HCT116 (cell line): ENCODE results near the gene UBTF. TPM values are rescaled to one million over a fixed set of nuclear protein-coding genes. Genes with fewer than 3 reads are reported as not detected.

Experiments used
- ATAC-seq: fragments of 200-7000 bp; cut with Tn5 transposase; 2 replicates; pipeline ENCODE4 v1.9.1; 2020; ENCODE audit warnings: mild to moderate bottlenecking, moderate library complexity
- BruUV-seq: library from RNA; stranded (reverse); fragments of 400-500 nt; replicated peaks from 2 replicates; lab custom pipeline; 2021; lab: Mats Ljungman, UMichigan
- CTCF ChIA-PET: fragments of 300-600 bp; sonication (Branson Sonifier 250); formaldehyde crosslinking; loops from one replicate; lab custom pipeline; 2021; ENCODE audit warnings: antibody characterized with exemption; lab: Charles Lee
- POLR2A ChIA-PET: fragments of 300-600, 350-600 bp; sonication (Branson Sonifier 250); formaldehyde crosslinking; loops from one replicate; lab custom pipeline; 2021; ENCODE audit warnings: antibody characterized with exemption; lab: Charles Lee
- RAD21 ChIA-PET, 2 experiments: fragments of 300-600 bp; sonication (Branson Sonifier 250); formaldehyde crosslinking; loops; one replicate each; lab custom pipeline; 2023; ENCODE audit warnings: low total read pairs in 2 of 2; ENCODE audit not compliant: uncharacterized antibody in 2 of 2, unreplicated experiment in 2 of 2, low non-redundant PET in 1 of 2; lab: Charles Lee
- DNase-seq: peaks from one replicate; pipeline ENCODE4 v3.0.0-alpha.2; 2010; ENCODE audit warnings: low read depth, low spot score
- H2AFZ ChIP-seq: fragments of 200-600 bp; shearing (Covaris generic), sonication (generic); 2 replicates; pipeline ENCODE4 v1.6.1; 2017; ENCODE audit warnings: low read depth, mixed run types, mixed read lengths, antibody characterized with exemption, low read length; ENCODE audit not compliant: poor library complexity, severe bottlenecking
- H3K27ac ChIP-seq: 2 replicates; pipeline ENCODE4 v1.5.1; 2012; ENCODE audit warnings: low read depth, low read length
- H3K27me3 ChIP-seq: fragments of 200-600 bp; sonication (generic); 2 replicates; pipeline ENCODE4 v1.6.1; 2016; ENCODE audit warnings: mixed run types, low read length, mixed read lengths; ENCODE audit not compliant: insufficient read depth
- H3K36me3 ChIP-seq, 2 experiments: fragments of 200-500 bp in 1 of 2; fragments of 200-600 bp in 1 of 2; sonication (Bioruptor generic) in 1 of 2; sonication (generic) in 1 of 2; 2 replicates each; pipeline versions ENCODE4 v1.5.1 to v1.6.1; 2014 to 2016; ENCODE audit warnings: low read length in 2 of 2, inconsistent platforms in 1 of 2, mixed read lengths in 1 of 2, mixed run types in 1 of 2; ENCODE audit not compliant: insufficient read depth in 2 of 2, control insufficient read depth in 1 of 2
- H3K4me1 ChIP-seq, 2 experiments: fragments of 200-600 bp in 1 of 2; sonication (generic) in 1 of 2; 2 replicates each; pipeline versions ENCODE4 v1.5.1 to v1.6.1; 2012 to 2017; ENCODE audit warnings: low read length in 2 of 2, inconsistent platforms in 1 of 2, mild to moderate bottlenecking in 1 of 2, mixed read lengths in 1 of 2, mixed run types in 1 of 2, moderate library complexity in 1 of 2; ENCODE audit not compliant: insufficient read depth in 2 of 2, control insufficient read depth in 1 of 2
- H3K4me2 ChIP-seq: fragments of 200-600 bp; sonication (generic); 2 replicates; pipeline ENCODE4 v1.6.1; 2017; ENCODE audit warnings: mixed run types, low read length, mixed read lengths
- H3K4me3 ChIP-seq, 2 experiments: fragments of 200-600 bp in 1 of 2; sonication (generic) in 1 of 2; replicated peaks in 1 of 2; 2 replicates each; pipeline ENCODE4 v1.5.1; 2011 to 2016; ENCODE audit warnings: low read length in 2 of 2, control low read depth in 1 of 2, low read depth in 1 of 2, mild to moderate bottlenecking in 1 of 2, mixed read lengths in 1 of 2, mixed run types in 1 of 2
- H3K79me2 ChIP-seq: fragments of 200-600 bp; sonication (generic); 2 replicates; pipeline ENCODE4 v1.6.1; 2017; ENCODE audit warnings: mild to moderate bottlenecking, mixed run types, low read length, moderate library complexity, mixed read lengths; ENCODE audit not compliant: insufficient read depth
- H3K9ac ChIP-seq: fragments of 200-600 bp; sonication (generic); 2 replicates; pipeline ENCODE4 v1.6.1; 2016; ENCODE audit warnings: low read length, mixed read lengths
- H3K9me2 ChIP-seq: fragments of 200-600 bp; sonication (generic), shearing (Covaris generic); 2 replicates; pipeline ENCODE4 v1.6.1; 2017; ENCODE audit warnings: mixed run types, mild to moderate bottlenecking, moderate library complexity; ENCODE audit not compliant: insufficient read depth
- H3K9me3 ChIP-seq, 2 experiments: fragments of 200-500 bp in 1 of 2; fragments of 200-600 bp in 1 of 2; sonication (Bioruptor generic) in 1 of 2; sonication (generic) in 1 of 2; 2 replicates each; pipeline ENCODE4 v1.6.1; 2014 to 2017; ENCODE audit warnings: low read length in 2 of 2, mixed read lengths in 2 of 2, inconsistent platforms in 1 of 2, low read depth in 1 of 2, mild to moderate bottlenecking in 1 of 2, mixed run types in 1 of 2, moderate library complexity in 1 of 2; ENCODE audit not compliant: control insufficient read depth in 1 of 2, insufficient read depth in 1 of 2
- H4K20me1 ChIP-seq: fragments of 200-600 bp; sonication (generic), shearing (Covaris generic); 2 replicates; pipeline ENCODE4 v1.6.1; 2017; ENCODE audit warnings: mixed run types, mild to moderate bottlenecking, moderate library complexity; ENCODE audit not compliant: insufficient read depth
- CEBPB ChIP-seq: IDR thresholded peaks from 2 replicates; pipeline ENCODE4 v1.6.1; 2012; ENCODE audit warnings: low read depth
- CTCF ChIP-seq, 3 experiments: fragments of 200-600 bp in 1 of 3; sonication (generic) in 1 of 3; IDR thresholded peaks in 2 of 3; conservative IDR thresholded peaks in 1 of 3; 2 replicates each; pipeline ENCODE4 v1.5.1; 2012 to 2017; ENCODE audit warnings: low read depth in 2 of 3, low read length in 2 of 3, antibody characterized with exemption in 1 of 3, borderline replicate concordance in 1 of 3, control low read depth in 1 of 3, mild to moderate bottlenecking in 1 of 3, mixed read lengths in 1 of 3, mixed run types in 1 of 3, moderate library complexity in 1 of 3; ENCODE audit not compliant: insufficient read depth in 1 of 3
- EZH2 ChIP-seq: fragments of 200-600 bp; sonication (generic); IDR thresholded peaks from 2 replicates; pipeline ENCODE4 v1.6.1; 2017; ENCODE audit warnings: antibody characterized with exemption, mixed run types
- EZH2phosphoT487 ChIP-seq: fragments of 200-600 bp; IDR thresholded peaks from 2 replicates; pipeline ENCODE4 v1.6.1; 2018; ENCODE audit warnings: antibody characterized with exemption, borderline replicate concordance
- FOSL1 ChIP-seq: IDR thresholded peaks from 2 replicates; pipeline ENCODE4 v1.6.1; 2012; ENCODE audit warnings: low read depth
- MAX ChIP-seq: IDR thresholded peaks from 2 replicates; pipeline ENCODE4 v1.6.1; 2012
- SRF ChIP-seq: IDR thresholded peaks from 2 replicates; pipeline ENCODE4 v1.6.1; 2012; ENCODE audit warnings: low read depth
- TCF7L2 ChIP-seq: IDR thresholded peaks from 2 replicates; pipeline ENCODE4 v1.7.0; 2011; ENCODE audit warnings: borderline replicate concordance, inconsistent platforms; ENCODE audit not compliant: insufficient read depth, insufficient read length; ENCODE audit errors: extremely low read depth
- intact Hi-C: fragments of 100-400 bp; cut with micrococcal nuclease; formaldehyde crosslinking; loops from 2 replicates; pipeline ENCODE4 v1.10.0; 2022
- total RNA-seq: library from RNA; stranded (reverse); gene quantifications from one replicate; pipeline ENCODE4 v1.2.1, GENCODE V29; 2021; ENCODE audit not compliant: unreplicated experiment

Gene UBTF
- total RNA-seq, 1 experiment from 2014 or later = 84.3 TPM

GRCh38 chr17:44211281-44212265 is 7.9 kb downstream of the UBTF start:
- Histone ChIP-seq H3K9me2 (no peaks in the 10 kb centered on the region), H3K9ac (peak overlapping the region; percentile 39; the same call in 1 of the 2 replicates), H2AFZ (no peak overlapping the region), H3K4me1 (peaks cover 19 to 43% of the 10 kb centered on the region in 2 experiments), H3K36me3 (peaks cover 29 to 61% of the 10 kb centered on the region in 2 experiments; a peak in 3 of 4 replicates), H4K20me1 (no peaks in the 10 kb centered on the region), H3K9me3 (no peaks in the 10 kb centered on the region), H3K4me2 (peak overlapping the region; percentile 70; the same call in 1 of the 2 replicates), H3K27me3 (no peaks in the 10 kb centered on the region), H3K79me2 (peaks cover 24% of the 10 kb centered on the region), H3K4me3 (no peak overlapping the region), H3K27ac (peak overlapping the region; percentile 42)
- intact Hi-C loops = loop anchor here (2.0 to 10.0 kb wide), 2 partner anchors 115 to 313 kb away; no protein-coding TSS in a partner anchor
- ChIA-PET POLR2A (interaction anchor here (1.4 kb wide), 1 partner anchor 141 kb away, joined by 3 read pairs; the partner anchor contains the start of gene G6PC3), CTCF (interaction anchor here (1.2 to 3.0 kb wide), 6 partner anchors 10 to 311 kb away, joined by 3 to 19 read pairs (median 8); partner anchors contain the start of genes FAM171A2, GRN and SLC25A39), RAD21 (interaction anchor here in 1 of 2 experiments (0.6 to 1.2 kb wide), 3 partner anchors 115 to 196 kb away, joined by 3 to 4 read pairs (median 3); no protein-coding TSS in a partner anchor)
- ATAC-seq = no peak
- no TSS peak for BruUV-seq
- no peak for DNase-seq
- TF ChIP-seq EZH2phosphoT487 (no peak), SRF (no peak), EZH2 (no peak), FOSL1 (no peak), TCF7L2 (no peak), CEBPB (no peak), CTCF (IDR thresholded peaks at IDR 0.05 in 2 of 3, conservative IDR thresholded peaks at IDR 0.05 in 1 of 3; ENCODE audit: borderline replicate concordance in 1 of 3, insufficient read depth in 1 of 3, low read depth in 2 of 3, low read length in 2 of 3) (no peak), MAX (no peak)
